ENCODE data around the gene GLMP.

The GLMP gene

DNA sequence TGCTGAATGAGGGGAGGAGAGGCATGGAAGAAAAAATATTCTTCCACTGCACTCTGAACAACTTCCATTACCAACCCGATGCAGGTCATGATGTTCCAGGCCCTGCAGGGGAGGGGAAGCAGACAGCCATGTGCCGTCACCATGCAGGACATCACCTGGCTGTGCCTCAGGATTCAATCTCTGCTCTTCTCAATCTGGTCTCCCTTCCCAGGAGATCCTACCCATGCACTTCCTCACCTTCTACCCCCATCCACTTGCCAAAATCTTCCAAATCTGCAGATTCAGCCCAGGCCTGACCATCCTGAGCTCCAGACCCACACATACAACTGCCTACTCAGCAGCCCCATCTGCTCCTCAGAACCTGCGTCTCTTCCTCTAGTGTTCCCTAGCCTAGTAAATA is 41.8 kb downstream of the GLMP start:
- FAIRE-seq, result no peak
- no peak for DNase-seq (ENCODE audit: low spot score)

GRCh38 chr1:156251527-156251926 is 44.0 kb downstream of the GLMP start:
- DNase-seq (ENCODE audit: low spot score) (no peak), FAIRE-seq (no peak)

DNA sequence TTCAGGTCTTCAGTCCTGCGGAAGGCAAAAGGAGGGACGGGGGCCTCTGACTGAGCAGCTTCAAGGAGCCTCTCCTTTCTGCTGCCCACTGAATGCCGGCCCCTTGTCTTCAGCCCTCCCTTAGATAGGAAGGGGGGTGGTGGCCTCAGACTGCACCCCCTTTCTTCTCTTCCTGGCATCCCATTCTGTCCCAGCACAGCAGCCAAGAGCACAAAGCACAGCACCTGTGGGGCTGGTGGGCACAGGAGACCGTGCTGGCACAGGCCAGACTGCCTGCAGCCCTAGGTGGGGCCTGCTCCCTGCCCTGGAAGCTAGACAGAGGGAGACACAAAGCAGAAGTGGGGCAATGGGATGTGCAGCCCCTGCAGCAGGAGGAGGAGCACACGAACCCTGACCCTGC is 45.9 kb downstream of the GLMP start:
- DNase-seq (ENCODE audit: low spot score) (no peak), FAIRE-seq (no peak)

DNA sequence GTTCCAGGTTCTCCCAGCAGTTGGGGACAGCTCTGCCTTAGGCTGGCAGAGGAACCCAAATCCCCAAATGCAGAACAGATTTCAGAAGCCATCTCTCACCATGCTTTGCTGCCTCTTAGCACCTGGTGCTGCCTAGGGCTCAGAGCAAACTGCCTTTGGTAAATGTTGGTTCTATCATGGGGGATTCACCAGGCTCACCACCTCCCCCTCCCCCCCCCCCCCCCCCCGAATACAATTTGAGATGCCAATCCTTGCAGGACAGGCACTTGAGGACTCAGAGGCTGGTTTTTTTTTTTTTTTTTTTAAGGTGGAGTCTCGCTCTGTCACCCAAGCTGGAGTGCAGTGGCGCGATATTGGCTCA is 47.2 kb downstream of the GLMP start:
- no peak for FAIRE-seq
- no peak for DNase-seq (ENCODE audit: low spot score)

DNA sequence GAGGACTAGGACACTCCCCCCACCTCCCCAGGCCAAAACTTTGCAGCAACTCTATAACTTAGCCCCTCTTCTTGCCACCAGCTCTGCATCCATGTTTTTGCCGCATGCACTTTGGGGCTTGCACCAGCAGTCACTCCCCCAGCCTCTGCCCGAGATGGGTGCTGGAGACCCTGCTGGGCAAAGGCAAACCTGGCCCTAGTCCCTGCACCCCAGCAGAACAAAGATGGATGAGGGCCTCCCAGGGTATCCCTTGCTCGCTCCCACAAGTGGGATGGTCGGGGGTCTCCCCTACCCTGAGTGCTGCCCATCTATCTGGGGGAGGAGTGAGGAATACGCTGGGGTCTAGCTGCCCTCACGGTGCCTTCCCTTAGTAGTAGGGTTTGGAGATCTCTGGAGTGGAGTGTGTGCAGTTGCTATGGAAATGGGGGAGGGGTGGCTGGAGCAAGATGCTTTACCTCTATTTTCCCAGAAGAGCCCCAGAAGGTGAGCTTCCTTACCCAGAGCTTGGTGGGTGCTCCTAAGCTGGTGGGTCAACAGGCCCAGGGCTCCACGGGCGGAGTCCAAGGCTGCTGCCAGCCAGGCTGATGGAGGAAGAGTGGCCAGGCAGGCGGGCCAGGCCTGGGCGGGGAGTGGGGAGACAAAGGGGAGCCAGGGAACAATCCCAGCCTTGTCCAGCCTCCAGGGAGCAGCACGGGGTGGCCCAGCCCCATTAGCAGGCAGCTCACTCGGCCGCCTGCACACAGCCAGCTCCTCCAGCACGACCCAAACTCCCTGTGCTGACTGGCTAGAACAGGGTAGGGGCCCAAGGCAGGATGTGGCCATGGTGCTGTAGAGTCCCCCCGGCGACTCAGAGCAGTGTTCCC is 47.8 kb downstream of the GLMP start, which contains the start of gene PAQR6:
PAQR6 (minus strand) TSS at position 597 of the 863 bp plus-strand sequence. CDS start 1,325 bp downstream, outside the sequence.
- DNase-seq (ENCODE audit: low spot score), result no peak
- FAIRE-seq, result no peak

GRCh38 chr1:156246781-156247459 is 48.6 kb downstream of the GLMP start:
- no peak for DNase-seq (ENCODE audit: low spot score)

DNA sequence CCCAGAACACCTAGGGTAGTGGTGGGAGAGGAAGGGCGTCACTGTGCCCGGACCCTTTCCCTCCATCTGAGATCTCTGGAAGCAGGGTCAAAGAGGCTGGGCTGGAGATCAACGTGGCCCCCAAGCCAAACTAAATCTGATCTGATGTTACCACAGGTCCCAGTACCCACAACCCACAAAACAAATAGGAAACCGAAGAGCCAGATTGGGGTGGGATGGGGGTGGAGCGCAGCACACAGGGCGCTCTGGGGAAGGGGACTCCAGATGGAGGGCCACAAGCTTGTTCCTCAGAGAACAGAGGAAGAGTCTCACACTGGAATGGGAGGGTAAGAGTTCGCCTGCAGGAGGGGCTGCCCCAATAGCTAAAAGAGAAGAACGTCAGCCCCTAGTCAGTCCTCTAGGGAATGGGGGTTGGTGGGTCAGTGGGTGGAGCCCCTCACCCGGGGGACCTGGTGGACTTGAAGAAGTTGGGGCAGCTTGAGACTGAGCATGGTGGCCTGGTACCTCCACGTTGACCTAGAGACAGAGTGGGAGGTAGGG is 49.2 kb downstream of the GLMP start:
- DNase-seq (ENCODE audit: low spot score), result no peak
- FAIRE-seq, result no peak

More at GRCh38 chr1:156246781-156247459, 48.6 kb downstream of the GLMP start:
- FAIRE-seq, result no peak

- DNase-seq (ENCODE audit: low spot score) (no peak), FAIRE-seq (no peak)
Observed at GRCh38 chr1:156245451-156246232, 49.8 kb downstream of the GLMP start.

DNA sequence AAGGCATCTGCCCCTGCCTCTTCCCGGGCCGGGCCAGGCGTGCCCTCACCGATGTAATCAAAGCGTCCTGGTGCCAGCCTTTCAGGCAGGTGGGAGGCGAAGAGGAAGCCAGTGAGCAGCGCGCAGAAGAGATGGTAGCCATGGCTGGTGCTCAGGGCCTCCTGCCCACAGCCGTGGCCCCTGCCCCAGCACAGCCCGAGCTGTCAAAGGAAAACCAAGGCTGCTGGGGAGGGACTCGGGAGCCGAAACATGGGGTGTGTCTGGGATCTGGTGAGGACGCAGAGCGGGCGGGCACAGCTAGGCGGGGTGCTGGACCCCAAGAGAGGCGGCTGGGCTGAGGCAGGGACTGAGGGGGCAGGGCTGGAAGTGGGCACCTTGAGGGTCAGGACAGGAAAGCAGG is 50.8 kb downstream of the GLMP start:
- FAIRE-seq, result no peak
- DNase-seq (ENCODE audit: low spot score), result no peak

DNA sequence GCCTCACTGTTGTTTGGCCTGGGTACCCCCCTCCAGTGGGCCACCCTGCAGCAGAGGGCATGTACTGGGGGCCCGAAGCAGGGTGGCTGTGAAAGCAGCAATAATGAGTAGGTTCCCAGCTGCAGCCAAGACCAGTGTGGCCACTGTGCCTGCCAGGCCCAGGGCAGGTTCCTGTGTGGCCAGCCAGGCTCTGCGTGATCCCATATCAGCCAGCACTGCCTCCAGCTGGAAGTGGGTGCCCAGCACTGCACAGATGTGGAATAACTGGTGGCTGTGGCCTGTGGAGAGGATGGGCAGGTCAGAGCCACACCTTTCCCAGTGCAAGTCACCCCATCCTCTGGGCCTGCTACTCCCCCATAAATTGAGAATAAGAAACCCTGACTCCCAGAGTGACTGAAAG is 51.4 kb downstream of the GLMP start:
- FAIRE-seq, result no peak
- no peak for DNase-seq (ENCODE audit: low spot score)

GRCh38 chr1:156242738-156243137 is 52.7 kb downstream of the GLMP start:
- DNase-seq (ENCODE audit: low spot score), result no peak
- FAIRE-seq, result no peak
